HL-60 (cell line): ENCODE results near the gene LSM4.

Source experiments
- CTCF ChIP-seq: IDR thresholded peaks from one replicate; pipeline ENCODE4 v1.5.1; 2011; ENCODE audit warnings: low read length, control low read depth, inconsistent platforms; ENCODE audit not compliant: insufficient read depth
- POLR2AphosphoS5 ChIP-seq: IDR thresholded peaks from 2 replicates; pipeline ENCODE4 v1.6.1; 2012; ENCODE audit warnings: low read depth
- REST ChIP-seq: IDR thresholded peaks from 2 replicates; pipeline ENCODE4 v1.6.1; 2012; ENCODE audit warnings: low read depth; ENCODE audit not compliant: insufficient replicate concordance

GRCh38 chr19:18344582-18344950 is 21.7 kb upstream of the LSM4 start:
- TF ChIP-seq POLR2AphosphoS5, result no peak
- TF ChIP-seq CTCF, result no peak
- no peak for TF ChIP-seq REST
